Heart left ventricle (tissue), 16 donors: Measurements from ENCODE around the gene WWOX. TPM values are rescaled to one million over a fixed set of nuclear protein-coding genes. Genes with fewer than 3 reads are reported as not detected.

ENCODE experiments used
- ATAC-seq, 4 donors: fragments of 200-7000 bp; cut with Tn5 transposase; one replicate each; pipeline ENCODE4 v1.9.1; 2020 to 2022; ENCODE audit warnings: moderate library complexity in 4 of 4, mild to moderate bottlenecking in 3 of 4, moderate number of reproducible peaks in 1 of 4
- DNase-seq, 5 donors: peaks; one replicate each; pipeline ENCODE4 v3.0.0-alpha.2; 2020
- H3K27ac ChIP-seq, 12 donors: fragments of 200-600 bp; sonication (generic) in 4 of 12; one replicate each; pipeline versions ENCODE4 v1.5.0 to v1.8.0; 2016 to 2022; ENCODE audit warnings: mild to moderate bottlenecking in 2 of 12
- H3K27me3 ChIP-seq, 9 donors: fragments of 200-600 bp; sonication (generic) in 2 of 9; one replicate each; pipeline versions ENCODE4 v1.5.1 to v1.8.0; 2016 to 2022; ENCODE audit warnings: mild to moderate bottlenecking in 3 of 9
- H3K36me3 ChIP-seq, 9 donors: fragments of 200-600 bp; sonication (generic) in 2 of 9; one replicate each; pipeline versions ENCODE4 v1.5.0 to v1.8.0; 2018 to 2022; ENCODE audit warnings: mild to moderate bottlenecking in 2 of 9
- H3K4me1 ChIP-seq, 12 donors: fragments of 200-600 bp; sonication (generic) in 4 of 12; one replicate each; pipeline versions ENCODE4 v1.5.0 to v1.8.0; 2016 to 2022; ENCODE audit warnings: mild to moderate bottlenecking in 3 of 12
- H3K4me3 ChIP-seq, 12 donors: fragments of 200-600 bp; sonication (generic) in 4 of 12; one replicate each; pipeline versions ENCODE4 v1.5.0 to v1.8.0; 2017 to 2022; ENCODE audit warnings: mild to moderate bottlenecking in 9 of 12, moderate library complexity in 4 of 12
- H3K9me3 ChIP-seq, 12 donors: fragments of 200-600 bp; sonication (generic) in 4 of 12; one replicate each; pipeline versions ENCODE4 v1.5.0 to v1.8.0; 2016 to 2022; ENCODE audit warnings: mild to moderate bottlenecking in 1 of 12
- CTCF ChIP-seq, 12 donors: fragments of 200-600 bp; sonication (generic) in 4 of 12; IDR thresholded peaks; one replicate each; pipeline versions ENCODE4 v1.5.0 to v1.8.0; 2018 to 2022; ENCODE audit warnings: antibody characterized with exemption in 12 of 12, mild to moderate bottlenecking in 5 of 12
- POLR2A ChIP-seq, 2 donors: fragments of 450-650 bp; IDR thresholded peaks; one replicate each; pipeline ENCODE4 v1.6.1; 2017; ENCODE audit warnings: antibody characterized with exemption in 2 of 2, mild to moderate bottlenecking in 2 of 2, moderate library complexity in 2 of 2
- WGBS, 4 donors: extraction: QIAGEN DNeasy Blood & Tissue Kit in 2 of 4; methylation state at CpG; one replicate each; pipeline versions ENCODE4 v1.1.5 to v1.1.7; 2013 to 2018; 5-methylcytosine and 5-hydroxymethylcytosine counted together
- intact Hi-C, 10 donors: fragments of 100-400 bp; cut with DNase I; formaldehyde crosslinking; loops; one replicate each; pipeline versions ENCODE4 v1.11.1 to v1.14.2; 2022
- polyA plus RNA-seq, 2 donors: library from polyadenylated mRNA; stranded (reverse); fragments of 200-250 nt; gene quantifications; one replicate each; pipeline ENCODE4 v1.2.3, GENCODE V29; 2013
- total RNA-seq, 9 donors: library from RNA; depleted of rRNA in 2 of 9; stranded (reverse); fragments of >200 nt in 2 of 9; fragmentation: NEBNext Ultra II Directional in 3 of 9; extraction: Animal tissue kit (Norgen Biotek cat#: 25700) in 3 of 9; gene quantifications; one replicate each; pipeline versions ENCODE4 v1.1.0 to v1.2.4, GENCODE V29; 2016 to 2023
- donor health status: ischemic (EF 13 %, LVEDD 7.1; RV severe dilation, severe dysfunction).
- donor health status: healthy with polysubstance abuse.
- donor health status: DM: no; HTN: yes; CAD: no.
- donor health status: DM: no; HTN: no; CAD: no.
- donor health status: ischemic (EF 25% LVEDD 6.9; RV normal size, moderate dysfunction).
- donor health status: ischemic (EF 25% LVEDD 5.7; RV mildly dilated, moderate dysfunction).
- donor health status: healthy.
- donor health status: DM: yes; HTN: yes; CAD: no.
- donor health status: ischemic (EF 35%, LVEDD 5.7; RV mildly dilated, moderate dysfunction).
- donor health status: nonischemic (EF 11% LVEDD 7.7; RV severe dilation, severe dysfunction).
- donor health status: DM: yes; HTN: yes; CAD: no.
- donor health status: PGD.
- donor health status: ischemic (EF 29% LVEDD 5.4; RV normal size, mild dysfunction).
- donor health status: nonischemic (EF 23%, LVEDD 6.1; RV moderate dilation, normal function).

WWOX gene
- total and polyA plus RNA-seq, 11 donors, result 4.3 to 18.3 (median 9.1) TPM

GRCh38 chr16:78562650-78563049 is 463.2 kb downstream of the WWOX start:
- TF ChIP-seq POLR2A (IDR thresholded peaks at IDR 0.05) (no peak), CTCF (IDR thresholded peaks at IDR 0.05) (no peak)
- DNase-seq, result no peak

GRCh38 chr16:78563905-78564304 is 464.5 kb downstream of the WWOX start:
- intact Hi-C loops, result no loop called here
- peaks cover 0 to 3% (median 0%) of the 10 kb centered on the region in 12 donors for H3K4me1 ChIP-seq
- DNase-seq (no peak), ATAC-seq (no peak)
- TF ChIP-seq CTCF (IDR thresholded peaks at IDR 0.05) (no peak), POLR2A (IDR thresholded peaks at IDR 0.05) (no peak)
- no peaks in the 10 kb centered on the region for H3K36me3 ChIP-seq
- no peak overlapping the region for H3K27ac ChIP-seq
- H3K9me3 ChIP-seq, result peaks cover 0 to 12% (median 0%) of the 10 kb centered on the region in 12 donors
- 77 to 92% (median 85%) methylated on average over 7 of the region's 7 CpGs for WGBS, 4 donors
- no peak overlapping the region for H3K4me3 ChIP-seq
- H3K27me3 ChIP-seq, result no peaks in the 10 kb centered on the region

More at GRCh38 chr16:78562650-78563049, 463.2 kb downstream of the WWOX start:
- Histone ChIP-seq H3K4me1 (peaks cover 0 to 3% (median 0%) of the 10 kb centered on the region in 12 donors), H3K4me3 (no peak overlapping the region), H3K36me3 (no peaks in the 10 kb centered on the region), H3K27ac (no peak overlapping the region), H3K9me3 (peaks cover 0 to 12% (median 0%) of the 10 kb centered on the region in 12 donors), H3K27me3 (no peaks in the 10 kb centered on the region)
- intact Hi-C loops, result no loop called here
- WGBS, 4 donors, result 87 to 92% (median 91%) methylated on average over 8 of the region's 8 CpGs
- no peak for ATAC-seq

GRCh38 chr16:78566397-78567073 is 467.1 kb downstream of the WWOX start:
- Histone ChIP-seq H3K27ac (no peak overlapping the region), H3K36me3 (no peaks in the 10 kb centered on the region), H3K4me3 (no peak overlapping the region), H3K9me3 (peaks cover 0 to 9% (median 0%) of the 10 kb centered on the region in 12 donors), H3K4me1 (peaks cover 0 to 3% (median 0%) of the 10 kb centered on the region in 12 donors), H3K27me3 (no peaks in the 10 kb centered on the region)
- WGBS, 4 donors, result 83 to 92% (median 88%) methylated on average over 5 of the region's 5 CpGs
- TF ChIP-seq CTCF (IDR thresholded peaks at IDR 0.05) (no peak), POLR2A (IDR thresholded peaks at IDR 0.05) (no peak)
- intact Hi-C loops, result no loop called here
- ATAC-seq (no peak), DNase-seq (no peak)

- H3K4me1 ChIP-seq, result no peaks in the 10 kb centered on the region
- no peaks in the 10 kb centered on the region for H3K27me3 ChIP-seq
- WGBS, 4 donors, result 92 to 93% (median 92%) methylated on average over 11 of the region's 11 CpGs
- no peak overlapping the region for H3K4me3 ChIP-seq
- peaks cover 0 to 9% (median 0%) of the 10 kb centered on the region in 12 donors for H3K9me3 ChIP-seq
- no peak for DNase-seq
- H3K36me3 ChIP-seq, result no peaks in the 10 kb centered on the region
- H3K27ac ChIP-seq, result no peak overlapping the region
- no peak for ATAC-seq
- TF ChIP-seq POLR2A (IDR thresholded peaks at IDR 0.05), result no peak
- TF ChIP-seq CTCF (IDR thresholded peaks at IDR 0.05), result no peak
- intact Hi-C loops, result no loop called here
These were observed 471.1 kb downstream of the WWOX start for GRCh38 chr16:78570399-78571141.
